Ishikawa (cell line): ENCODE results near the gene ZNF570.

Source experiments
- CEBPB ChIP-seq: IDR thresholded peaks from 2 replicates; pipeline ENCODE4 v1.6.1; 2012
- CREB1 ChIP-seq: IDR thresholded peaks from 2 replicates; pipeline ENCODE4 v1.6.1; 2012; ENCODE audit warnings: low read depth
- EGR1 ChIP-seq: IDR thresholded peaks from 2 replicates; pipeline ENCODE4 v1.6.1; 2012
- EP300 ChIP-seq: IDR thresholded peaks from 2 replicates; pipeline ENCODE4 v1.6.1; 2012; ENCODE audit warnings: borderline replicate concordance
- FOXM1 ChIP-seq: IDR thresholded peaks from 2 replicates; pipeline ENCODE4 v1.6.1; 2012; ENCODE audit warnings: low read depth, borderline replicate concordance
- NFIC ChIP-seq: IDR thresholded peaks from 2 replicates; pipeline ENCODE4 v1.6.1; 2012
- RAD21 ChIP-seq: IDR thresholded peaks from 2 replicates; pipeline ENCODE4 v1.6.1; 2012; ENCODE audit warnings: low read depth
- TAF1 ChIP-seq: IDR thresholded peaks from 2 replicates; pipeline ENCODE4 v1.6.1; 2012; ENCODE audit warnings: low read depth, mild to moderate bottlenecking
- TCF12 ChIP-seq: IDR thresholded peaks from 2 replicates; pipeline ENCODE4 v1.6.1; 2012; ENCODE audit warnings: low read depth
- TEAD4 ChIP-seq: IDR thresholded peaks from 2 replicates; pipeline ENCODE4 v1.6.1; 2012
- YY1 ChIP-seq: IDR thresholded peaks from 2 replicates; pipeline ENCODE4 v1.6.1; 2012; ENCODE audit warnings: low read depth
- ZBTB7A ChIP-seq: IDR thresholded peaks from 2 replicates; pipeline ENCODE4 v1.6.1; 2012; ENCODE audit warnings: low read depth
- TF ChIP-seq, protein P1 (sequence below): IDR thresholded peaks from 2 replicates; pipeline ENCODE4 v1.6.1; 2012
- TF ChIP-seq, protein P2 (sequence below): IDR thresholded peaks from 2 replicates; pipeline ENCODE4 v1.6.1; 2012
- TF ChIP-seq, protein P3 (sequence below): IDR thresholded peaks from 2 replicates; pipeline ENCODE4 v1.6.1; 2012; ENCODE audit warnings: low read depth, mild to moderate bottlenecking

ZNF570 gene

DNA sequence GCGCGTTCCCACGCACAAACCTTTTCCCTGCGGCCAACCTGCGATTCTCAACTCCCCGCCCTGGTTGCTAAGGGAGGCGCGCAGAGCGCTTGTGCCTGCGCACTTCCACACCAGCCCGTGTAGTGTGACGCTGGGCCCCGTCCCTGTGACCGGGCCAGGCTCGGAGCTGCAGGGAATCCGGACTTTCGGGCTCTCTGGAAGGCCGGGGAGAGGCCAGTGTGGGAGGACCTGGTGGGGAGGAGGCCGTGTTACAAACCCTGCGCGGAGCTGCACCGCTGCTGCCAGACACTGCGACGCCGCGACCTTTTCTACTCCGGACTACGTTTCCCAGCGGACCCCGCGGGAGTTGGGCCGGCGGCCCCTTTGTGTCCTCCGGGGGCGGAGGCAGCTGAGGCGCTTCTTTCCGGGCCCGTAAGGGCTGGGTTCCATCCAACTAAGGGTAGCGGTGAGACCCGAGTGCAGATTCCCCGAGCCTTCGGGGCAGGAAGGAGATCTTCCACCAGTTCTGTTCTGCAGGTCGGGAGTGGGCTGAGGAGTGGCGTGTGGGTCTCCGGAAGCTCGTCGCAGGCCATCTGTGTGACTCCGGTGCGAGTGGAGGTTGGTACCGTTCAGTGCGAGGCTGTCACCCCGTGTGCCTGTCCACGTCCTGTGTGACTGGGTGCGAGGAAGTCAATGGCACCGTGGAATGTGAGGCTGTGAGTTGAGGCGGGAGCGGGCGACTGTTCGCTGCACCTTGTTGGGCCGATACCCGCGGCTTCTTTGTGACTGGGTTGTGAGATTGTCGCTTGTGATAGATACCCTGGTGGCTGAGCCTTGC, at the start of gene ZNF570:
TSS of gene ZNF570 (plus strand) at position 396 of the 817 bp plus-strand sequence. CDS start 999 bp downstream, outside the sequence.
- TF ChIP-seq RAD21 (no peak), CEBPB (no peak), EGR1 (0 out of 2 replicates have a peak, but pooled peaks have one; percentile 24), ZBTB7A (no peak), TCF12 (no peak)
- TF ChIP-seq, protein P1, sequence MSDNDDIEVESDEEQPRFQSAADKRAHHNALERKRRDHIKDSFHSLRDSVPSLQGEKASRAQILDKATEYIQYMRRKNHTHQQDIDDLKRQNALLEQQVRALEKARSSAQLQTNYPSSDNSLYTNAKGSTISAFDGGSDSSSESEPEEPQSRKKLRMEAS = peak; percentile 64; the same call in 1 of the 2 replicates
- TF ChIP-seq, protein P2, sequence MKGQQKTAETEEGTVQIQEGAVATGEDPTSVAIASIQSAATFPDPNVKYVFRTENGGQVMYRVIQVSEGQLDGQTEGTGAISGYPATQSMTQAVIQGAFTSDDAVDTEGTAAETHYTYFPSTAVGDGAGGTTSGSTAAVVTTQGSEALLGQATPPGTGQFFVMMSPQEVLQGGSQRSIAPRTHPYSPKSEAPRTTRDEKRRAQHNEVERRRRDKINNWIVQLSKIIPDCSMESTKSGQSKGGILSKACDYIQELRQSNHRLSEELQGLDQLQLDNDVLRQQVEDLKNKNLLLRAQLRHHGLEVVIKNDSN = no peak

DNA sequence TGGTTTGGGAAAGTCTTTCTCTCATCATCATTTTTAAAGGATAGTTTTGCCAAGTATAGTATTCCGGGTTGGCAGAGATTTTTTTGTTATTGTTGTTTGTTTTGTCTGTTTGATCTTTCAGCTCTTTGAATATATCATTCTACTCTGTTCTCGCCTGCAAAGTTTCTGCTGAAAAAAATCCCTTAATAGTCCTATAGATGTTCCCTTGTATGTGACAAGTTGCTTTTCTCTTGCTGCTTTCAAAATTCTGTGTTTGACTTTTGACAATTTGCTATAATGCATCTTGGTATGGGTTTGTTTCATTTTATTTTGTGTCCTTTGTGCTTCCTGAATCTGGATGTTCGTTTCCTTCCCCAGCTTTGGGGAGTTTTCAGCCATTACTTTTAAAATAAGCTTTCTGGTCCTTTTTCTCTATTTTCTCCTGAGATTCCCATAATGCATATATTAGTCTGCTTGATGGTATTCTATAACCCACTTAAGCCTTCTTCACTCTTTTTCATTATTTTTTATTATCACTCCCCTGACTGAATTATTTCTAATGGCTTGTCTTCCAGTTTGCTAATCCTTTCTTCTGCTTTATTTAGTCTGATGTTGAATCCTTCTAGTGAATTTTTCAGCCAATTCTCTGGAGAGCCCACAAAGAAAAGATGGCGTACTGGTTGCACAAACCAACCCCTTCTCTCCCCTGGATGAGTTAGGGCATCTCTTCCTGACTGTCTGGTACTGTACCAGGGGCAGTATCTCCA, 16.5 kb upstream of the ZNF570 start:
- TF ChIP-seq, protein P3, sequence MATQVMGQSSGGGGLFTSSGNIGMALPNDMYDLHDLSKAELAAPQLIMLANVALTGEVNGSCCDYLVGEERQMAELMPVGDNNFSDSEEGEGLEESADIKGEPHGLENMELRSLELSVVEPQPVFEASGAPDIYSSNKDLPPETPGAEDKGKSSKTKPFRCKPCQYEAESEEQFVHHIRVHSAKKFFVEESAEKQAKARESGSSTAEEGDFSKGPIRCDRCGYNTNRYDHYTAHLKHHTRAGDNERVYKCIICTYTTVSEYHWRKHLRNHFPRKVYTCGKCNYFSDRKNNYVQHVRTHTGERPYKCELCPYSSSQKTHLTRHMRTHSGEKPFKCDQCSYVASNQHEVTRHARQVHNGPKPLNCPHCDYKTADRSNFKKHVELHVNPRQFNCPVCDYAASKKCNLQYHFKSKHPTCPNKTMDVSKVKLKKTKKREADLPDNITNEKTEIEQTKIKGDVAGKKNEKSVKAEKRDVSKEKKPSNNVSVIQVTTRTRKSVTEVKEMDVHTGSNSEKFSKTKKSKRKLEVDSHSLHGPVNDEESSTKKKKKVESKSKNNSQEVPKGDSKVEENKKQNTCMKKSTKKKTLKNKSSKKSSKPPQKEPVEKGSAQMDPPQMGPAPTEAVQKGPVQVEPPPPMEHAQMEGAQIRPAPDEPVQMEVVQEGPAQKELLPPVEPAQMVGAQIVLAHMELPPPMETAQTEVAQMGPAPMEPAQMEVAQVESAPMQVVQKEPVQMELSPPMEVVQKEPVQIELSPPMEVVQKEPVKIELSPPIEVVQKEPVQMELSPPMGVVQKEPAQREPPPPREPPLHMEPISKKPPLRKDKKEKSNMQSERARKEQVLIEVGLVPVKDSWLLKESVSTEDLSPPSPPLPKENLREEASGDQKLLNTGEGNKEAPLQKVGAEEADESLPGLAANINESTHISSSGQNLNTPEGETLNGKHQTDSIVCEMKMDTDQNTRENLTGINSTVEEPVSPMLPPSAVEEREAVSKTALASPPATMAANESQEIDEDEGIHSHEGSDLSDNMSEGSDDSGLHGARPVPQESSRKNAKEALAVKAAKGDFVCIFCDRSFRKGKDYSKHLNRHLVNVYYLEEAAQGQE = no peak
- TF ChIP-seq YY1 = no peak
- no peak for TF ChIP-seq CREB1
- TF ChIP-seq TEAD4 = no peak
- TF ChIP-seq CEBPB = no peak
- no peak for TF ChIP-seq TCF12
- TF ChIP-seq FOXM1 = no peak
- TF ChIP-seq TAF1 = no peak
- TF ChIP-seq, protein P1 = no peak

DNA sequence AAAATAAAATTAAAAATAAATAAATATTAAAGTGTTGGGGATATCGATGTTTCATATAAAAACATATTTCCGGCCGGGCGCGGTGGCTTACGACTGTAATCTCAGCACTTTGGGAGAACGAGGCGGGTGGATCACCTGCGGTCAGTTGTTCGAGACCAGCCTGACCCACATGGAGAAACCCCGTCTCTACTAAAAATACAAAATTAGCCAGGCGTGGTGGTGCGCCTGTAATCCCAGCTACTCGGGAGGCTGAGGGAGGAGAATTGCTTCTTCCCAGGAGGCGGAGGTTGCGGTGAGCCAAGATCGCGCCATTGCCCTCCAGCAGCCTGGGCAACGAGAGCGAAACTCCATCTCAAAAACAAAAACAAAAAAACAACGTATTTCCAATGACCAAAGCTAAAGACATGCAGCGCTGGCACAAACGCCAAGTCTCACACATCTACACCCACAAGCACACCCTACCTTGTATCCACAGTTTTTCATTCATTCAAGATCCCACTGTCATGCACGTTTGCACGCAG, 2.8 kb upstream of the ZNF570 start:
- TF ChIP-seq TEAD4 = no peak
- TF ChIP-seq, protein P3 = no peak
- TF ChIP-seq ZBTB7A = no peak
- no peak for TF ChIP-seq CEBPB
- no peak for TF ChIP-seq YY1
- TF ChIP-seq FOXM1 = no peak
- TF ChIP-seq, protein P1 = no peak
- TF ChIP-seq RAD21 = no peak
- no peak for TF ChIP-seq TAF1
- TF ChIP-seq TCF12 = no peak
- TF ChIP-seq NFIC = no peak
- no peak for TF ChIP-seq CREB1
- no peak for TF ChIP-seq EGR1
- TF ChIP-seq, protein P2 = no peak

DNA sequence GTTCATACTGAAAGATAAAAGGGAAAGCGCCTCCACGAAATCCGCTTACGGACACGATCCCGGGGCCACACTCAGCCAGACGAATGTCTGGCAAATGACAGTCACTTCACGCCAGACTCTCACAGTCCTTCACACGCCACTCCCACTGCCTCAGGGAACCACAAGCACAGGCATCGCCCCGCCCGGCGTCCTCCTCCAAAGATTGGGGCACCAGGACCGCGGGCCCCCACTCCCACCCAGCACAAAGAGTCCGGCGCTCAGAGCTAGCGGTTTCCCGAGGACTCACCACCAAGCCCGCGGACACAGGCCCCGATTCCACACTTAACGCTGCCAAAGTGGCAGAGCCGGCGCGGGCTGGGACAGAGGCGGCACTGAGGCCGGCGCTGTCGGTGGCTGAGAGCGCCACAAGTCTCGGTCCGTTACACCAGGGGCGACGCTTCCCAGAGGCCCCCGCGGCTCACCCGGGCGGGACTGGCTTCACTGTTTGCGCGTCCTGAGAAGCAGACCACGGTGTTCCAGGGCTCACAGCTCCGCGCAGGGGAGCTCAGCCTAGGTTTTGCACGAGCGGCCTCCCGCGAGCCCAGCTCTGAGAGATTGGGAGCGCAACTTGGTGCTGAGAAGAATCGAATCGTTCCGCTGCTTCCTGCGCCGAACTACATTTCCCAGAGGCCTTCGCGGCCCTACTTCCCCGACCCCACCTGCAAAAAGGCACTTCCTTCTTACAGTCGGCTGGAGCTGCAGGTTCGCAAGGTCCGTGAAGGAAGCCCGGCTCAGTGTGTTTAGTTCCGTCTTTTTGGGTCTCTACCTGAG, 2.2 kb upstream of the ZNF570 start, which contains the start of gene ZNF569:
TSS of gene ZNF569 (minus strand) at position 647 of the 810 bp plus-strand sequence. CDS start 22,523 bp downstream, outside the sequence.
- TF ChIP-seq CREB1 (0 out of 2 replicates have a peak, but pooled peaks have one; percentile 11), NFIC (no peak), EGR1 (no peak), FOXM1 (no peak), TAF1 (no peak), CEBPB (no peak), EP300 (no peak), YY1 (peak; percentile 56; the same call in 1 of the 2 replicates)
- TF ChIP-seq, protein P1 = peak; percentile 26; the same call in 1 of the 2 replicates
- TF ChIP-seq, protein P2 = peak; percentile 24; the same call in 1 of the 2 replicates
